T-helper 22 cell (primary cell): ENCODE data around the gene OR52D1.

Experiments used
- DNase-seq: peaks from one replicate; pipeline ENCODE4 v3.0.0-alpha.2; 2020; ENCODE audit warnings: low read depth

Gene OR52D1

GRCh38 chr11:5514841-5515240 is 26.4 kb downstream of the OR52D1 start:
- DNase-seq, result no peak

GRCh38 chr11:5516599-5516998 is 28.1 kb downstream of the OR52D1 start, which contains the start of gene UBQLNL:
UBQLNL (minus strand) TSS chr11:5516699; CDS start chr11:5516441, 258 bp downstream.
- no peak for DNase-seq

- no peak for DNase-seq
Observed at GRCh38 chr11:5521540-5521939, 33.1 kb downstream of the OR52D1 start.

- DNase-seq, result no peak
Observed at GRCh38 chr11:5522308-5522707, 33.8 kb downstream of the OR52D1 start.

GRCh38 chr11:5524756-5525155 is 36.3 kb downstream of the OR52D1 start:
- no peak for DNase-seq

- no peak for DNase-seq
Observed at GRCh38 chr11:5527716-5528115, 39.2 kb downstream of the OR52D1 start.

GRCh38 chr11:5528495-5528894 is 40.0 kb downstream of the OR52D1 start:
- DNase-seq, result no peak

GRCh38 chr11:5531053-5531831 is 42.8 kb downstream of the OR52D1 start:
- DNase-seq, result no peak

GRCh38 chr11:5534046-5534445 is 45.6 kb downstream of the OR52D1 start:
- DNase-seq, result no peak

GRCh38 chr11:5536482-5536881 is 48.0 kb downstream of the OR52D1 start:
- DNase-seq, result no peak
